ENCODE measurements around the gene NRG3.

Gene NRG3

DNA sequence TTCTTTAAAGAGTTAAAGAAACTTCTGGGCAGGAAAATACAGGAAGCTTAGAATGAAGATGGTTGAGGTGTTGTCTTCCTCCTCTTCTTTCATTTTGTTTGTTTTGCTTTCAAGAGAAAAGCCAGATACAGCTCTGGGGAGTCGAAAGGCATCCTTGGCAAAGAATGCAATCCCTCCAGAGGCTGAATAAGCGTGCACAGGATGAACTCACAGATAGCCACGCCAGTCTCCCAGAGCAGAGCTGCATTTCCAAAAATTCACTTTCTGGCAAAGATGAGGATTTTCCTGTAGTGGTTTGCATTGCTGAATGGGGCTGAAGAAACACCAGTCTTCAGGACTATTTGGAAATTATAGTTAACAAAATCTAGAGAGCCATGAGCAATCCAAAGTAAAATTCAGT is 336.4 kb downstream of the NRG3 start:
- no peak for DNase-seq (ENCODE audit: low read depth, low spot score)

- no peak for DNase-seq (ENCODE audit: low read depth, low spot score)
Measured at GRCh38 chr10:82212753-82213152, 337.8 kb downstream of the NRG3 start.

- no peak for DNase-seq (ENCODE audit: low read depth, low spot score)
Measured at GRCh38 chr10:82213784-82214183, 338.8 kb downstream of the NRG3 start.

GRCh38 chr10:82221056-82221455 is 346.1 kb downstream of the NRG3 start:
- no peak for DNase-seq (ENCODE audit: low read depth, low spot score)

GRCh38 chr10:82221601-82222149 is 346.7 kb downstream of the NRG3 start:
- no peak for DNase-seq (ENCODE audit: low read depth, low spot score)

- no peak for DNase-seq (ENCODE audit: low read depth, low spot score)
Measured at GRCh38 chr10:82228701-82229100, 353.7 kb downstream of the NRG3 start.

DNA sequence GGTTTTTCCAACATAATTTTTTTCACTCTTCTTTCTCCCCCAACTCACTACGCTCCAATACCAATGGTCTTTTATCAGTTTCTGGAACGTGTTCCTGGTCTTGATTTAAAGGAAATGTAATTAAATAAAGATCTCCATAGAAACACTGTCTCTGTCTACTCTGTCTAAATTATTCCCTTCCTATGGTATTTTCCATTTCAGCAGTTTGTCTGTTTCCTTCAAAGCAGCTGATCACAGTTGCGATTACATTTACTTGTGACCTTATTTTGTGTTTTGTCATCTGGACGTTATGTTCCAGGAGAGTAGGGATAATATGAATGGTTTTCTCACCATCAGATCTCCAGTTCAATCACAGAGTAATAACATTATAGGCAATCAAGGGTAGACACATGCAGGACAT is 359.2 kb downstream of the NRG3 start:
- no peak for DNase-seq (ENCODE audit: low read depth, low spot score)

GRCh38 chr10:82236084-82236731 is 361.2 kb downstream of the NRG3 start:
- no peak for DNase-seq (ENCODE audit: low read depth, low spot score)

GRCh38 chr10:82238291-82238690 is 363.3 kb downstream of the NRG3 start:
- no peak for DNase-seq (ENCODE audit: low read depth, low spot score)

- DNase-seq (ENCODE audit: low read depth, low spot score): no peak
Measured at GRCh38 chr10:82240408-82240807, 365.4 kb downstream of the NRG3 start.

- DNase-seq (ENCODE audit: low read depth, low spot score): no peak
Measured at GRCh38 chr10:82242778-82243177, 367.8 kb downstream of the NRG3 start.

DNA sequence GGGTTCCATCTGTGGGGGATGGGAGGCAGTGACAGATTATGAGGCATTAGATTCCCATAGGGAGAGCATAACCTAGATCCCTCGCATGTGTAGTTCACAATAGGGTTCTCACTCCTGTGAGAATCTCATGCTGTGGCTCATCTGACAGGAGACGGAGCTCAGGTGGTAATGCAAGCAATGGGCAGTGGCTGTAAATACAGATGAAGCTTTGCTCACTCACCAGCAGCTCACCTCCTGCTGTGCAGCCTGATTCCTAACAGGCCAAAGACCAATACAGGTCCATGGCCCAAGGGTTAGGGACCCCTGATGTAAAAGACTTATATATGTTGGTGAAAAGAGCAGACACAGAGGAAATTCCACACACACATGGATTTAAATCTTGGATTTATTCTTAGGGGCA is 370.2 kb downstream of the NRG3 start:
- DNase-seq (ENCODE audit: low read depth, low spot score): no peak

GRCh38 chr10:82245906-82246560 is 371.0 kb downstream of the NRG3 start:
- DNase-seq (ENCODE audit: low read depth, low spot score): no peak

DNA sequence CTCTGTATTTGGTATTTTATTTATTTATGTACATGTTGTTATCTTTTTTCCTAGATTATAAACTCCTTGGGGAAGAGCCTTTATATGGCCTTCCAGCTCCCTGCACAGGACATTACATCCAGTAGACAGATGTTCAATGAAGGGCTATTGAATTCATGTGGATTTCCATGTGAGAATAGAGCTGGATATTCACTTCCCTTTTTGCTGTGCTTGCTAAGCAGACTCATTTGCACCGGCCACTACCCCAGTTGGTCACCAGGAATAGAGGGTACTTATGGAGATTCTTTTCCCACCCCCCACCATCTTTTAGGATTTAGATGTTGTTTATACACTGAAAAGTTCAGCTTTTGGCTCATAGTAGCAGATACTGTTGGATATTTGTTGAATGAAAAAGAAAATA is 374.1 kb downstream of the NRG3 start:
- no peak for DNase-seq (ENCODE audit: low read depth, low spot score)

- no peak for DNase-seq (ENCODE audit: low read depth, low spot score)
Measured at GRCh38 chr10:82251222-82251906, 376.4 kb downstream of the NRG3 start.

DNA sequence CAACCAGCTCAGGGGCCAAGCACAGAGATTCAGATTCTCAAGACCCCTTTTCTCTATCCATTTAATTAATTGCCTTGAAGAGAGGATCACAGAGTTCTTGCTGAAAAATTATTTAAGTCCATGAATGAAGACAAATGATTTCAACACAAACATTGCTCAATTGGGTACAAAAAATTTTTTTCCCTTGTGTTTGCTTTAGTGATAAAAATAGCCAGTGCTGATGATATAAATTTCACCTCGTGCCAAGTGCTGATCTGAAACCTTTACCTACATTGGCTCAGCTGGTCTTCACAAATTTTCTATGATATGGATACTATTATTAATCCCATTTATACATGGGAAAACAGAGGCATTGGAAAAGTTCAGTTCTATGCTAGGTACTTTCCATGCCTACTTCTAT is 377.1 kb downstream of the NRG3 start:
- no peak for DNase-seq (ENCODE audit: low read depth, low spot score)

GRCh38 chr10:82254237-82254636 is 379.2 kb downstream of the NRG3 start:
- DNase-seq (ENCODE audit: low read depth, low spot score): no peak

- DNase-seq (ENCODE audit: low read depth, low spot score): no peak
Measured at GRCh38 chr10:82256275-82256674, 381.3 kb downstream of the NRG3 start.

GRCh38 chr10:82266438-82266837 is 391.4 kb downstream of the NRG3 start:
- peak; percentile 40 for DNase-seq (ENCODE audit: low read depth, low spot score)

DNA sequence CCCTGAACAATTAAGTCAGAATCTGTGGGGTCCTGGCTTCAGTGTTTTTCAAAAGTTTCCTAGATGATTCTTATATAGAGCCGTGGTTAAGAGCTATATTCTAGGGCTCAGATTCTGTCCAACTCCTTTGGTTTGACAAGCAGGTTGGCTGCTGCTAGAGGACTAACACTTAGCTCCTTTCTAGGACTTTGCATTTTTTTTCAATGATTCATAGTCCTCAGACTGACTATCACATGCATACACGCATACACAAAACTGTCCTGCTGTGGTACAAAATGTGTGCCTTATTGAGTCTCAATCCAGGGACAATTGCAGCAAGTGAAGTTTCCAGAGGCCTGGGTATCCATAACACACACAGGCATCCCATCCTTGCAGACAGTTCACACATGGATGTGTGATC is 392.0 kb downstream of the NRG3 start:
- DNase-seq (ENCODE audit: low read depth, low spot score): peak; percentile 63

- DNase-seq (ENCODE audit: low read depth, low spot score): peak; percentile 55
Measured at GRCh38 chr10:82267465-82267864, 392.5 kb downstream of the NRG3 start.

- no peak for DNase-seq (ENCODE audit: low read depth, low spot score)
Measured at GRCh38 chr10:82267960-82268359, 393.0 kb downstream of the NRG3 start.

GRCh38 chr10:82277591-82277990 is 402.6 kb downstream of the NRG3 start:
- peak; percentile 13 for DNase-seq (ENCODE audit: low read depth, low spot score)
